H9 (cell line): ENCODE results near the gene AXL. TPM values are rescaled to one million over a fixed set of nuclear protein-coding genes. Genes with fewer than 3 reads are reported as not detected.

ENCODE experiments used
- DNase-seq: peaks from one replicate; pipeline ENCODE4 v3.0.0-alpha.2; 2017
- H2AFZ ChIP-seq: one replicate; pipeline ENCODE4 v1.6.1; 2013; ENCODE audit warnings: mild to moderate bottlenecking, low read length, control low read depth, moderate library complexity
- H2AK5ac ChIP-seq: 2 replicates; pipeline ENCODE4 v1.6.1; 2013; ENCODE audit warnings: low read length, control low read depth, mixed read lengths; ENCODE audit not compliant: insufficient read length
- H2BK120ac ChIP-seq: one replicate; pipeline ENCODE4 v1.6.1; 2013; ENCODE audit warnings: low read depth, mild to moderate bottlenecking, low read length, control low read depth, inconsistent platforms; ENCODE audit not compliant: poor library complexity, severe bottlenecking
- H2BK12ac ChIP-seq: 2 replicates; pipeline ENCODE4 v1.6.1; 2013; ENCODE audit warnings: low read length, control low read depth, mixed read lengths, low read depth; ENCODE audit not compliant: insufficient read length
- H2BK15ac ChIP-seq: 2 replicates; pipeline ENCODE4 v1.6.1; 2013; ENCODE audit warnings: low read depth, low read length, control low read depth
- H2BK20ac ChIP-seq: one replicate; pipeline ENCODE4 v1.6.1; 2013; ENCODE audit warnings: low read depth, mild to moderate bottlenecking, low read length, control low read depth, inconsistent platforms; ENCODE audit not compliant: poor library complexity, severe bottlenecking
- H2BK5ac ChIP-seq: 2 replicates; pipeline ENCODE4 v1.6.1; 2013; ENCODE audit warnings: low read length, control low read depth, mixed read lengths; ENCODE audit not compliant: insufficient read length
- H3K14ac ChIP-seq: 2 replicates; pipeline ENCODE4 v1.6.1; 2013; ENCODE audit warnings: low read length, control low read depth; ENCODE audit not compliant: insufficient read depth
- H3K18ac ChIP-seq: 2 replicates; pipeline ENCODE4 v1.6.1; 2013; ENCODE audit warnings: low read depth, mild to moderate bottlenecking, mixed read lengths, low read length, control low read depth; ENCODE audit not compliant: insufficient read length
- H3K23ac ChIP-seq: 2 replicates; pipeline ENCODE4 v1.6.1; 2013; ENCODE audit warnings: low read length, control low read depth, mixed read lengths, low read depth; ENCODE audit not compliant: insufficient read length
- H3K23me2 ChIP-seq: 2 replicates; pipeline ENCODE4 v1.6.1; 2013; ENCODE audit warnings: low read depth, mild to moderate bottlenecking, mixed read lengths, low read length, control low read depth; ENCODE audit not compliant: insufficient read length, poor library complexity, severe bottlenecking
- H3K27ac ChIP-seq: 2 replicates; pipeline ENCODE4 v1.5.1; 2013; ENCODE audit warnings: low read length, control low read depth, mixed read lengths, low read depth; ENCODE audit not compliant: insufficient read length
- H3K27me3 ChIP-seq: 2 replicates; pipeline ENCODE4 v1.6.1; 2013; ENCODE audit warnings: low read length, control low read depth, inconsistent platforms; ENCODE audit not compliant: insufficient read depth
- H3K4ac ChIP-seq: 2 replicates; pipeline ENCODE4 v1.6.1; 2013; ENCODE audit warnings: low read depth, mild to moderate bottlenecking, control low read depth, inconsistent platforms, low read length, moderate library complexity
- H3K4me1 ChIP-seq: 2 replicates; pipeline ENCODE4 v1.6.1; 2013; ENCODE audit warnings: low read length, control low read depth, inconsistent platforms; ENCODE audit not compliant: insufficient read depth
- H3K4me2 ChIP-seq: 2 replicates; pipeline ENCODE4 v1.6.1; 2013; ENCODE audit warnings: low read length, control low read depth, mixed read lengths; ENCODE audit not compliant: insufficient read length, insufficient read depth
- H3K56ac ChIP-seq: 2 replicates; pipeline ENCODE4 v1.6.1; 2013; ENCODE audit warnings: low read depth, mild to moderate bottlenecking, mixed read lengths, low read length, control low read depth; ENCODE audit not compliant: insufficient read length
- H3K79me1 ChIP-seq: 2 replicates; pipeline ENCODE4 v1.6.1; 2013; ENCODE audit warnings: low read depth, mild to moderate bottlenecking, moderate library complexity, low read length, control low read depth, inconsistent platforms; ENCODE audit not compliant: insufficient read depth, poor library complexity, severe bottlenecking
- H3K79me2 ChIP-seq: 2 replicates; pipeline ENCODE4 v1.6.1; 2013; ENCODE audit warnings: low read length, control low read depth, inconsistent platforms; ENCODE audit not compliant: insufficient read depth
- H3K9ac ChIP-seq: 2 replicates; pipeline ENCODE4 v1.6.1; 2013; ENCODE audit warnings: low read length, control low read depth, mixed read lengths; ENCODE audit not compliant: insufficient read length; ENCODE audit errors: extremely low read depth
- H3K9me3 ChIP-seq: one replicate; pipeline ENCODE4 v1.6.1; 2013; ENCODE audit warnings: low read depth, low read length, inconsistent platforms; ENCODE audit not compliant: control insufficient read depth
- H3T11ph ChIP-seq: one replicate; pipeline ENCODE4 v1.6.1; 2013; ENCODE audit warnings: mild to moderate bottlenecking, low read length, control low read depth, inconsistent platforms
- H4K20me1 ChIP-seq: one replicate; pipeline ENCODE4 v1.6.1; 2013; ENCODE audit not compliant: control insufficient read depth, insufficient read length, insufficient read depth
- H4K5ac ChIP-seq: 2 replicates; pipeline ENCODE4 v1.6.1; 2013; ENCODE audit warnings: low read depth, mild to moderate bottlenecking, mixed read lengths, low read length, control low read depth; ENCODE audit not compliant: insufficient read length
- H4K8ac ChIP-seq: replicated peaks from 2 replicates; pipeline ENCODE4 v1.6.1; 2013; ENCODE audit warnings: low read length, control low read depth, mixed read lengths, low read depth; ENCODE audit not compliant: insufficient read length
- H4K91ac ChIP-seq: 2 replicates; pipeline ENCODE4 v1.6.1; 2013; ENCODE audit warnings: low read depth, mild to moderate bottlenecking, moderate library complexity, mixed read lengths, low read length, control low read depth; ENCODE audit not compliant: insufficient read length
- H3K27ac Mint-ChIP-seq, 3 experiments: 2 replicates in 2 of 3; 3 replicates in 1 of 3; pipeline ENCODE4 v1.8.0; 2020 to 2021; ENCODE audit warnings: mixed read lengths in 3 of 3, mild to moderate bottlenecking in 1 of 3, moderate library complexity in 1 of 3
- H3K27me3 Mint-ChIP-seq: 2 replicates; pipeline ENCODE4 v1.8.0; 2021; ENCODE audit warnings: low read depth, mild to moderate bottlenecking, moderate library complexity, mixed read lengths
- H3K36me3 Mint-ChIP-seq, 3 experiments: 2 replicates in 2 of 3; 3 replicates in 1 of 3; pipeline ENCODE4 v1.8.0; 2020 to 2021; ENCODE audit warnings: low read depth in 3 of 3, mixed read lengths in 3 of 3; ENCODE audit not compliant: insufficient read depth in 1 of 3
- H3K4me1 Mint-ChIP-seq, 2 experiments: 2 replicates each; pipeline ENCODE4 v1.8.0; 2020; ENCODE audit warnings: mixed read lengths in 2 of 2
- H3K4me3 Mint-ChIP-seq, 2 experiments: 2 replicates in 1 of 2; 3 replicates in 1 of 2; pipeline ENCODE4 v1.8.0; 2020 to 2021; ENCODE audit warnings: mild to moderate bottlenecking in 2 of 2, mixed read lengths in 2 of 2, moderate library complexity in 1 of 2
- H3K9me3 Mint-ChIP-seq, 2 experiments: 2 replicates in 1 of 2; 3 replicates in 1 of 2; pipeline ENCODE4 v1.8.0; 2020; ENCODE audit warnings: mild to moderate bottlenecking in 2 of 2, mixed read lengths in 2 of 2, moderate library complexity in 1 of 2
- WGBS: extraction: QIAGEN DNeasy Blood & Tissue Kit; methylation state at CpG from one replicate; pipeline ENCODE4 v1.1.7; 2013; ENCODE audit warnings: missing lambda C conversion rate, low lambda C conversion rate, mixed read lengths; ENCODE audit not compliant: insufficient read length; ENCODE audit errors: extremely low coverage; 5-methylcytosine and 5-hydroxymethylcytosine counted together
- total RNA-seq: library from RNA; stranded (reverse); gene quantifications from 2 replicates; pipeline ENCODE4 v1.2.1, GENCODE V29; 2021
- TF ChIP-seq, protein P1 (sequence below): fragments of 200-600 bp; sonication (generic); conservative IDR thresholded peaks from 3 replicates; pipeline ENCODE4 v1.8.0; 2021; ENCODE audit warnings: antibody characterized with exemption, mild to moderate bottlenecking

Gene AXL
- total RNA-seq, 1 experiment from 2014 or later = 29.4 TPM

DNA sequence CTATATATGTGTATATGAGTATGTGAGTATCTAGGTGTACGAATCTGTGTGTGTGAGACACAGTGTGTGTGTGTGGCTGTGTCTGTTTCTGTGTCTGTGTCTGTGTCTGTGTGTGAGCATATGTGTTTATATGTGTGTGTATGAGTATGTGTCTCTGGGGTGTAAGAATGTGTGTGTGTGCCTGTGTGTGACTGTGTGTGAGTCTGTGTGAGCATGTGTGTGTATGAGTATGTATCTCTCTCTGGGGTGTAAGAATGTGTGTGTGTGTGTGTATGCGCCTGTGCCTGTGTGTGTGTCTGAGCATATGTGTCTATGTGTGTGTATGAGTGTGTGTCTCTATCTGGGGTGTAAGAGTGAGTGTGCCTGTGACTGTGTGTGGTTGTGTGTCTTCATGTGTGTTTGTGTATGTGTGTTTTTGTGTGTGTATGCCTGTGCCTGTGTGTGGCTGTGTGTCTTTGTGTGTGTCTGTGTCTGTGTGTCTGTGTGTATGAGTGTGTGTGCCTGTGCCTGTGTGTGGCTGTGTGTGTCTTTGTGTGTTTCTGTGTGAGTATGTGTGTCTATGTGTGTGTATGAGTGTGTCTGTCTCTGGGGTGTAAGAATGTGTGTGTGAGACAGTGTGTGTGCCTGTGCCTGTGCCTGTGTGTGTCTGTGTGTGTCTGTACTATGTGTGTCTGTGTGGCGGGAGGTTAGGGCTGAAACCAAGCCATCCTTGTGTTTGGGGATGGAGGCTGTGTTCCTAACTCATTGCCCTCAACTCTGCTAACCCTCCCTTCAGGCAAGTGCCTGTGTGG, 11.2 kb downstream of the AXL start:
- no peak for DNase-seq
- no CpG with 5 or more reads among the region's 3 CpGs for WGBS
- Histone ChIP-seq H3K9ac (no peak overlapping the region), H2AK5ac (no peak overlapping the region), H2BK5ac (peak overlapping the region; percentile 37), H3K56ac (no peak overlapping the region), H4K91ac (no peak overlapping the region), H3K4me1 (peaks cover 4% of the 10 kb centered on the region; the same call in 1 of the 2 replicates), H2BK20ac (no peak overlapping the region), H3K23me2 (peaks cover 3% of the 10 kb centered on the region), H4K5ac (no peak overlapping the region), H3K18ac (no peak overlapping the region), H2BK120ac (no peak overlapping the region), H3K79me2 (no peaks in the 10 kb centered on the region; the same call in 1 of the 2 replicates), H3K23ac (peak overlapping the region; percentile 10), H4K8ac (no peak overlapping the region), H4K20me1 (no peaks in the 10 kb centered on the region), H3K4me2 (no peak overlapping the region), H3K14ac (no peak overlapping the region; the same call in 1 of the 2 replicates), H2BK12ac (no peak overlapping the region), H3K9me3 (no peaks in the 10 kb centered on the region), H2AFZ (no peak overlapping the region), H3T11ph (no peak overlapping the region), H3K27ac (no peak overlapping the region), H3K27me3 (no peaks in the 10 kb centered on the region), H2BK15ac (no peak overlapping the region), H3K4ac (no peak overlapping the region), H3K79me1 (no peaks in the 10 kb centered on the region)
- H3K36me3 Mint-ChIP-seq = peaks cover 0 to 21% (median 8%) of the 10 kb centered on the region in 3 experiments; a peak in 6 of 7 replicates
- TF ChIP-seq, protein P1, sequence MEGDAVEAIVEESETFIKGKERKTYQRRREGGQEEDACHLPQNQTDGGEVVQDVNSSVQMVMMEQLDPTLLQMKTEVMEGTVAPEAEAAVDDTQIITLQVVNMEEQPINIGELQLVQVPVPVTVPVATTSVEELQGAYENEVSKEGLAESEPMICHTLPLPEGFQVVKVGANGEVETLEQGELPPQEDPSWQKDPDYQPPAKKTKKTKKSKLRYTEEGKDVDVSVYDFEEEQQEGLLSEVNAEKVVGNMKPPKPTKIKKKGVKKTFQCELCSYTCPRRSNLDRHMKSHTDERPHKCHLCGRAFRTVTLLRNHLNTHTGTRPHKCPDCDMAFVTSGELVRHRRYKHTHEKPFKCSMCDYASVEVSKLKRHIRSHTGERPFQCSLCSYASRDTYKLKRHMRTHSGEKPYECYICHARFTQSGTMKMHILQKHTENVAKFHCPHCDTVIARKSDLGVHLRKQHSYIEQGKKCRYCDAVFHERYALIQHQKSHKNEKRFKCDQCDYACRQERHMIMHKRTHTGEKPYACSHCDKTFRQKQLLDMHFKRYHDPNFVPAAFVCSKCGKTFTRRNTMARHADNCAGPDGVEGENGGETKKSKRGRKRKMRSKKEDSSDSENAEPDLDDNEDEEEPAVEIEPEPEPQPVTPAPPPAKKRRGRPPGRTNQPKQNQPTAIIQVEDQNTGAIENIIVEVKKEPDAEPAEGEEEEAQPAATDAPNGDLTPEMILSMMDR = no peak
- no peak overlapping the region for H3K27ac Mint-ChIP-seq
- H3K9me3 Mint-ChIP-seq = no peaks in the 10 kb centered on the region; a peak in 1 of 5 replicates
- H3K27me3 Mint-ChIP-seq = peaks cover 2% of the 10 kb centered on the region; the same call in 1 of the 2 replicates
- H3K4me3 Mint-ChIP-seq = no peak overlapping the region
- H3K4me1 Mint-ChIP-seq = peaks cover 11 to 14% of the 10 kb centered on the region in 2 experiments
